SKM-1 treated with dmso at 0.1 percent for 144 hours (cell line): ENCODE measurements around the gene ZNF429.
"Not testable (repeated sequence)": the region's sequence is repeated elsewhere in the genome, so short reads cannot be mapped to it uniquely, and the experiment has no call there.

Source experiments
- DNase-seq: peaks from one replicate; lab custom pipeline; 2025; ENCODE audit not compliant: unreplicated experiment; lab: John Stamatoyannopoulos, UW

Gene ZNF429

DNA sequence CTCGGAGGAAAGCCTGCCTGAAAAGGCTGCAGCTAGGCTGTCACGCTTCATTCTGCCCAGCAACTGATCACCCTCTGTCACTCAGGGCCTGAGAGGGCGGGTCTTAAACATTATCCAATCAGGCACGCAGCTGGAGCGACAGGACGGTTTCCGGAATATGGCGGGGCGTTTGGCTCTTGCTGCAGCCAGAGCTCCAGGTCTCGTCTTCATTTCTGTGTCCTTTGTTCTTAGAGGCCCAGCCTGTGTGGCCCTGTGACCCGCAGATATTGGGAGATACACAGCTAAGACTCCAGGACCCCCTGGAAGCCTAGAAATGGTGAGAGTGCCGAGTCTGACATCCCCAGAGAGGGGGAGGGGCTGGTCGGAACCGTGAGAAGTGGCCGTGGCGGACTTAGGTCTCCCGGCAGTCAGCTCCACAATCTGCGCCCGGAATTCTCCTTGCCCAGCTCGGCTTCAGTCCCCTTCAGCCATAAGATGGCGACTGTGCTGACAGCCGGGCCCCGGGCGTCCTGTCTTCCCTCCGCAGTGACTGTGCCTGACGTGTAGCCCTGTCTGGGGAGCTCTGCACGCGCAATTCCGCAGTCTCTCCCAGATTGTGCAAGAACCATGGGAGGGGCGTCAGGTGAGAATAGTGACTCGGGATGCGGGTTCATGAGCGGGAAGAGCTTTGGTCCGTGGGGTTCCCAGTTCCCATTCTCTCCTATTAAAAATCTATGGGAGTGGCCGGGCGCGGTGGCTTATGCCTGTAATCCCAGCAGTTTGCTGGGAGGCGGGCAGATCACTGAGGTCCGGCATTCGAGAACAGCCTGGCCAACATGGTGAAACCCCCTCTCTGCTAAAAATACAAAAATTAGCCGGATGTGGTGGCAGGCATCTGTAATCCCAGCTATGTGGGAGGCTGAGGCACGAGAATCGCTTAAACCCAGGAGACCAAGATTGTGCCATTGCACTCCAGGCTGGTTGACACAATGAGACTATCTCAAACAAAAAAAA, at the start of gene ZNF429:
ZNF429 (plus strand) TSS at position 144 of the 993 bp plus-strand sequence; CDS start at position 314, 170 bp downstream.
- DNase-seq, result peak; percentile 93

DNA sequence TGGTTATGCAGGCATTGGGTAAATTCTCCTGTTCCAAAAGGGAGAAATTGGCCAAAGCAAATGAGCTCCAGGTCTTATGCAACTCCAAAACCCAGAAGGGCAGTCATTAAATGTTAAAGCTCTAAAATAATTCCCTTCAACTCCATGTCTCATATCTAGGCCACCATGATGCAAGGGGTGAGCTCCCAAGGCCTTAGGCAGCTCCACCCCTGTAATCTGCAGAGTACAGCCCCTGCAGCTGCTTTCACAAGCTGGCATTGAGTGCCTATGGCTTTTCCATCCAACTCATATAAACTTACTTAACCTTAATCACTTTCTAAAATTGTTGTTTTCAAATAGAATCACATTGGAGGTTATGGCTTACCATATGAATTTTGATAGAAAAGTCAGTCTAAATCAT, 44.7 kb upstream of the ZNF429 start:
- no peak for DNase-seq

DNA sequence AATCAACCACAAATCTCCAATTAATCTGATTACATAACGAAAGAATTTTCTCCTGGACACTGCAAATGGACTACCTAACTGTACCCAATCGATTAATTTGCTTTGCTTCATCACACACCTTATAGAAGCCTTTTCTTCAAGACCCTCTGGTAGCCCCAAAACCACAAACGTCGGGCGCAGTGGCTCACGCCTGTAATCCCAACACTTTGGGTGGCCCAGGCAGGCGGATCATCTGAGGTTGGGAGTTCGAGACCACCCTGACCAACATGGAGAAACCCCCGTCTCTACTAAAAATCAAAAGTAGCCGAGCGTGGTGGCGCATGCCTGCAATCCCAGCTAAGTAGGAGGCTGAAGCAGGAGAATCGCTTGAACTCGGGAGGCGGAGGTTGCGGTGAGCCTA, 42.9 kb upstream of the ZNF429 start:
- no peak for DNase-seq

DNA sequence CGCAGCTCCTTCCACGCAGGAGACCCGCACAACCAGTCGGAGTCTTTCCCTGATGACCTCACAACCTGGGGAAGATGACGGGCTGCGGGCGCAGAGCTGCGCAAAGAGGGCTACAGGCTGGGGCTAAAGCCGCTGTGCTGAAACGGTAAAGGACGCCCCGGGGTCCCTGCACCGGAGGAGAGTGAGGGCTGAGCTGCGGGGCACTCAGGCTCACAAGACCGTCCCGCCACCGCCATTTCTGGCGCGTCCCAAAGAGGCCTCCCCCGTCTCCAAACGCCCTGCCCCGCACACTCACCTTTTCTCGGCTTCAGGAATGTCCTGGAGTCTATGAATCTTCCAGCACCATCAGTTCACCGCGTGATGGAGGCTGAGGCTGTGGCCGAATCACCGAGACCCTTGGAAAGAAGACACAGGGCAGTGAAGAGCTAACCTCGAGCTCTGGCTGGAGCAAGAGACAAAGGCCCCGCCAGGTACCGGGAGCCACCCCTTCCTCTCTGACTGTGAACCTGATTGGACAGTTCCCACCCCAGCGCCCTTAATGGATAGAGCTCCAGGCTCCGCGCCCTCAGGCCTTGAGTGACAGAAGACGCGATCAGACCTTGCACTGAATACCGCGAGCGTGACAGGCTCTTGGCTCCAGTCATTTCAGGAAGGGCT, 41.8 kb upstream of the ZNF429 start:
- no peak for DNase-seq

DNA sequence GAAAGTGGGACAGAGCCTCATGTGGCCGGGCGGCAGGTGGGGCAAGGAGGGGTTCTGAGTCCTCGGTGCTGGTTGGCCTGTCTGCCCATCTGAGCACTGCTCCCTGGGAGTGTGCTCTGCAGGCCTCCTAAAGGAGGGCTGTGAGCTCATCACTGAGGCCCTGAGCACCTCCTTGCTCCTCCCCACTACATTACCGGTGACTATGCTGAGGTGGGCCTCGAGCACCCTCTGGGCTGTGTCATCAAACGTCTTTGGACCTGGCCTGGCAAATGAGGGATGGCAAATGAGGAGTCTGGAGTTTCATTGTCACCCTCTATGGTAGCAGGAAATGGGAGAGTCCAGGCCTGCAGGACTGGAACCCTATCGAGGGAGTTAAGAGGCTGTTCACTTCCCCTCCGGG, 38.8 kb upstream of the ZNF429 start:
- DNase-seq, result no peak

DNA sequence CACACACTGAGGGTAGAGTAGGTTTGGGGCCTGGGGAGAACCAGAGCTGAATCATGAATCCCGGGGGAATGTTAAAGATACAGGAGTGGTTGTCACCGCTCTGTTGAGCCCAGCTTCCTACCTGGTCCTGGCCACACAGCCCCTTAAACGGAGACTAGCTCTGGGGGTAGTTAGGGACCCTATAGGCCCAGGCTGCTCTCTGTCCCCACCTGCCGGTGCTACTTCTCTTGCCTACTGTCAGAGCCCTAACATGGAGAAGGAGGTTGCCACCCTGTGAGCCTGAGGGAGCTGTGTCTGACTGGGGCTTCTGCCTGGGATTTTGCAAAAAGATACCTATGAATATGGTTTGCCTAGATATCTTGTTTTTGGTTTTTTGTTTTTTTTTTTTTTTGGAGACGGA, 36.6 kb upstream of the ZNF429 start:
- no peak for DNase-seq

DNA sequence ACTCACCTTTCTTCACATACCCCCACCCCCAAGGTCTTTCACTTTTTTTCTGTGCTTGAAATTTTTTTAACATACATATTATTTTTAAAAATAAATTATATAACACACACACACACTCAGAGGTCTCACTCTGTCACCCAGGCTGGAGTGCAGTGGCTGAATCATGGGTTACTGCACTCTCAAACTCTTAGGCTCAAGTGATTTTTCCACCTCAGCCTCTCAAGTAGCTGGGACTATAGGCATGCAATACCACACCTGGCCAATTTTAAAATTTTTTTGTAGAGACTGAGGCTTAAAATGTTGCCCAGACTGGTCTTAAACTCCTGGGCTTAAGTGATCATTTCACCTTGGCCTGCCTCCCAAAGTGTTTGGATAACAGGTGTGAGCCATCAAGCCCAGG, 32.9 kb upstream of the ZNF429 start:
- DNase-seq, result no peak

DNA sequence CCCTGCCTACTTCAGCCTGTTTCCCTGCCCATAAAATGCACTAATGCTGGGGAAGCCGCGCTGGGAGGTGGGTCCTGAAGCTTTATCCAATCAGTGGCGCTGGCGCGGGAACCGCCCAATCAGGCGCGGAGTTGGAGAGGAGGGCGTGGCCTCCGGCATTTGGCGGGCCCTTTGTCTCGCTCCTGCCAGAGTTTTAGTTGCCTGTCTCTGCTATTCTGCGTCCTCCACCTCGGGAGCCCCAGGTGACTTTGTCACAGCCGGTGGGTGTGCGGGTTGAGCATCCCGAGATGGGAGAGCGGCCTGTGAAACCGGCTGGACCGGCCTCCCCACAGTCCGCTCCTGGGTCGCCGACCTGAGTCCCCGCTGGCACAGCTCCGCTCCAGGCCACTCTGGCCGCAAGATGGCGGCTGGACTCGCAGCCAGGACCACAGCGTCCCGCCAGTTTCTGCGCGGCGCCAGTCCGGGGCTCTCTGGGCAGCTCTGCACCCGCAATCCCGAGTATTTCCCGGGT, 30.7 kb upstream of the ZNF429 start:
- DNase-seq, result peak; percentile 60

GRCh38 chr19:21482361-21482760, 23.0 kb upstream of the ZNF429 start:
- not testable (repeated sequence) for DNase-seq

DNA sequence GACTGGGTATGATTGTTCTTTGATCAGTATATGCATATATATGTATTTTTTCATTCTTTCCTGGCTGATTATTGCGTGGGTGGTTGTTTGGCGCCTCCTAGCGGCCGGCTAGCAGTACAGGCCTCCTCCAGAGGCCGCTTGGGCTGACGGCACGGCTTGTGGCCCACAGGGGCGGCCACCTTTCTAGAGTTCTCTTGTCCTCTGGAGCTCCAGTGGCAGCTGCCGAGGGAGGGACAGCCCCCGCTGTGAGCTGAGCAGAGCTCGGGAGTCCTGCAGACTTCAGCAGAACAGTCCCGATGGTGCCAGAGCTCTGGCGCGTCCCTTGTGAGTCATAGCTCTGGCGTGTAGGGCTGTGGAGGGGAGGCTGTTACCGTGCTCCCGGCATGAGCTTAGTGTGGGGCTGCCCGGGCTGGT, 22.5 kb upstream of the ZNF429 start:
- peak; percentile 60 for DNase-seq

GRCh38 chr19:21483589-21484170, 21.7 kb upstream of the ZNF429 start:
- DNase-seq, result peak; percentile 54

DNA sequence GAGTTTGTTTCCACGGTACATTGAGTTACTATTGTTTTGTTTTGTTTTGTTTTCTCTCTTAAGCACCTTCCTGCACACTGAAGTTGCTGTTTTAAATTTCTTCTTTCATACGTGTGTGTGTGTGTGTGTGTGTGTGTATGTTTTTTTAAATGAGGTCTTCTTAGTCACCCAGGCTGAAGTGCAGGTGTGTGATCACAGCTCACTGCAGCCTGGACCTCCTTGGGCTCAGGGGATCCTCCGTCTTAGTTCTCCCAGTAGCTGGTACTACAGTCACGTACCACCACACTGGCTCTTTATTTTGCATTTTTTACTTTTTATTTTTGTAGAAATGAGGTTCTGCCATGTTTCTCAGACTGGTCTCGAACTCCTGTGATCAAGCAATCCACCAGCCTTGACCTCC, 20.8 kb upstream of the ZNF429 start:
- DNase-seq, result no peak

DNA sequence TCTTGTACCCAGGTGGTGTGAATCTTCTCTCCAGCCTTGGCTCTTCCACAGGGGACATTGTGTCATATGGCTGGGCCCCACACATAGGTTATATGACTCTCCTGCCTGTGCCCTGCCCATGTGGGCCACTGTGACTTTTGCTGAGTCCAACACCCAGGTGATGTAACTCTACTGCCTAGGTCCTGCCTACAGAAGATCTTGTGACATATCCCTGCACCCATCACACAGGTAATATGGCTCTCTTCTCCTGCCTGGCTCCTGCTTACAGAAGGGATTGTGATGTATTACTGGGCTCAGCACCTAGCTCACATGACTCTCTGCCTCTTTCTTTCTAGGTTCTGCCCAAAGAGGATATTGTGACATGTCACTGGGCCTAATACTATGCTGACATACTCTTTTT, 19.5 kb upstream of the ZNF429 start:
- no peak for DNase-seq

- no peak for DNase-seq
These were observed 17.4 kb upstream of the ZNF429 start for GRCh38 chr19:21487969-21488368.

DNA sequence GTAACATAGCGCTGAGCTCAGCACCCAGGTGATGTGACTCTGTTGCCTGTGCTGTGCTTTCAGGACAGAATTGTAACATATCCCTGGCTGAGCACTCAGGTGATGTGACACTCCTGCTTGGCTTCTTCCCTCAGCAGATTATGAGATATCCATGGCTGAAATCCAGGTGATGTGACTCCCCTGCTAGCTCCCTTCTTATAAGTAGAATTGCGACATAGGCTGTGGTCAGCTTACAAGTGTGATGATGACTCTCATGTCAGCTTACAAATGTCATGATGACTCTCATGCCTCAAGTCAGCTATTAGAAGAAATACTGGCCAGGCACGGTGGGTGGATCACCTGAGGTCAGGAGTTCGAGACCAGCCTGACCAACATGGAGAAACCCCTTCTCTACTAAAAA, 14.3 kb upstream of the ZNF429 start:
- DNase-seq, result no peak

GRCh38 chr19:21492947-21493906, 12.2 kb upstream of the ZNF429 start:
- DNase-seq, result no peak

- no peak for DNase-seq
These were observed 8.5 kb upstream of the ZNF429 start for GRCh38 chr19:21496876-21497275.

DNA sequence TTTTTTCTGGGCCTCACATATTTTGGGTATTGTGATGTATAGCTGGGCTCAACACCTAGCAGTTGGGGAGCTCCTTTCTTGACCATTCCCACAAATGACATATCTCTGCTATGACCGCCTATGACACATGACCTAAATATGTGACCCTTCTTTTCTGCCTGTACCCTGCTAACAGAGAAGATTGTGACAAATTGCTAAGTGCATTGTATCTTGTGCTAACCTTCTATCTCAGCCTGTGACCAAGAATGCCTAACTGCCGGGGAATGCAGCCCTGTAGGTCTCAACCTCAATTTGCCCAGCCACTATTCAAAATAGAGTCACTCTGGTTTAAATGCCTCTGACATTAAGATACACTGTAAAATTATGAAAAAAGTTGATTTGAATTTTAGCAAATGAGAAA, 6.8 kb upstream of the ZNF429 start:
- no peak for DNase-seq

- DNase-seq, result no peak
These were observed 2.8 kb downstream of the ZNF429 start for GRCh38 chr19:21508198-21508597.

DNA sequence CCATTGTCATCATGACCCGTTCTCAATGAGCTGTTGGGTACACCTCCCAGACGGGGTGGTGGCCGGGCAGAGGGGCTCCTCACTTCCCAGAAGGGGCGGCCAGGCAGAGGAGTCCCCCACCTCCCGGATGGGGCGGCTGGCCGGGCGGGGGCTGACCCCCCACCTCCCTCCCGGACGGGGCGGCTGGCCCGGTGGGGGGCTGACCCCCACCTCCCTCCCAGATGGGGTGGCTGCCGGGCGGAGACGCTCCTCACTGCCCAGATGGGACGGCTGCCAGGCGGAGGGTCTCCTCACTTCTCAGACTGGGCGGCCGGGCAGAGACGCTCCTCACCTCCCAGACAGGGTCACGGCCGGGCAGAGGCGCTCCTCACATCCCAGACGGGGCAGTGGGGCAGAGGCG, 5.7 kb downstream of the ZNF429 start:
- not testable (repeated sequence) for DNase-seq
